Transverse colon (tissue), 4 donors: Measurements from ENCODE around the gene AKR1A1. TPM values are rescaled to one million over a fixed set of nuclear protein-coding genes. Genes with fewer than 3 reads are reported as not detected.
"Not testable (repeated sequence)": the region's sequence is repeated elsewhere in the genome, so short reads cannot be mapped to it uniquely, and the experiment has no call there.

ENCODE experiments used
- DNase-seq: peaks from one replicate; pipeline ENCODE4 v3.0.0-alpha.2; 2019
- H3K27ac ChIP-seq, 4 donors: fragments of 200-600 bp; sonication (generic); 2 replicates each; pipeline ENCODE4 v1.5.1; 2016 to 2018; ENCODE audit warnings: inconsistent platforms in 4 of 4
- H3K27me3 ChIP-seq: fragments of 200-600 bp; sonication (generic); 2 replicates; pipeline ENCODE4 v1.5.1; 2017; ENCODE audit warnings: inconsistent platforms
- H3K36me3 ChIP-seq, 4 donors: fragments of 200-600 bp; sonication (generic); 2 replicates each; pipeline ENCODE4 v1.5.1; 2017 to 2019; ENCODE audit warnings: inconsistent platforms in 4 of 4
- H3K4me1 ChIP-seq, 4 donors: fragments of 200-600 bp; sonication (generic); 2 replicates each; pipeline ENCODE4 v1.5.1; 2017 to 2020; ENCODE audit warnings: inconsistent platforms in 4 of 4
- H3K4me3 ChIP-seq, 4 donors: fragments of 200-600 bp; sonication (generic); 1 replicate in 1 of 4; 2 replicates in 3 of 4; pipeline versions ENCODE4 v1.5.1 to v1.6.1; 2017 to 2019; ENCODE audit warnings: inconsistent platforms in 4 of 4
- H3K9me3 ChIP-seq, 2 donors: fragments of 200-600 bp; sonication (generic); 2 replicates each; pipeline ENCODE4 v1.5.1; 2017 to 2019; ENCODE audit warnings: inconsistent platforms in 2 of 2
- CTCF ChIP-seq, 5 experiments: fragments of 200-600 bp in 3 of 5; fragments of 450-650 bp in 2 of 5; sonication (generic) in 3 of 5; IDR thresholded peaks; 1 replicate in 2 of 5; 2 replicates in 3 of 5; pipeline ENCODE4 v1.5.1; 2016 to 2017; ENCODE audit warnings: antibody characterized with exemption in 5 of 5, inconsistent platforms in 3 of 5, mild to moderate bottlenecking in 2 of 5, moderate library complexity in 1 of 5
- EP300 ChIP-seq: sonication (generic); formaldehyde crosslinking; IDR thresholded peaks from one replicate; pipeline ENCODE4 v1.6.1; 2017; ENCODE audit warnings: antibody characterized with exemption, low read depth
- POLR2A ChIP-seq: fragments of 450-650 bp; IDR thresholded peaks from one replicate; pipeline ENCODE4 v1.6.1; 2016; ENCODE audit warnings: antibody characterized with exemption, mild to moderate bottlenecking, moderate library complexity
- POLR2AphosphoS5 ChIP-seq, 3 donors: sonication (generic); formaldehyde crosslinking; IDR thresholded peaks; one replicate each; pipeline ENCODE4 v1.6.1; 2016; ENCODE audit warnings: antibody characterized with exemption in 3 of 3
- WGBS, 2 donors: methylation state at CpG; one replicate each; pipeline ENCODE4 v1.1.5; 2018; ENCODE audit warnings: low coverage in 1 of 2; 5-methylcytosine and 5-hydroxymethylcytosine counted together
- in situ Hi-C, 4 donors: fragments of 200-750 bp; cut with MboI; loops; one replicate each; pipeline versions ENCODE4 v1.15.0 to v1.15.1; 2017; ENCODE audit warnings: low sequenced_read_pairs in 3 of 4, low pct_ligation_motif_present in 1 of 4, low pct_unique_long_range_greater_than_20kb in 1 of 4
- intact Hi-C: fragments of 100-400 bp; cut with DNase I; formaldehyde crosslinking; loops from one replicate; pipeline ENCODE4 v1.15.1; 2023; ENCODE audit warnings: low total_unique reads
- total RNA-seq, 4 donors: library from RNA; depleted of rRNA; stranded (reverse); fragments of >200 nt; gene quantifications; one replicate each; pipeline ENCODE4 v1.1.0, GENCODE V29; 2016

The AKR1A1 gene
- total RNA-seq, 4 donors from 2014 or later, result 86.5 to 158 (median 128) TPM

- Histone ChIP-seq H3K27ac (no peak overlapping the region), H3K36me3 (peaks cover 0 to 59% (median 28%) of the 10 kb centered on the region in 4 donors), H3K4me1 (peaks cover 3 to 13% (median 9%) of the 10 kb centered on the region in 4 donors), H3K4me3 (no peak overlapping the region), H3K27me3 (no peaks in the 10 kb centered on the region), H3K9me3 (no peaks in the 10 kb centered on the region)
- no peak for DNase-seq
- 93 to 94% methylated on average over 4 of the region's 4 CpGs for WGBS, 2 donors
- no peak for TF ChIP-seq CTCF (IDR thresholded peaks at IDR 0.05)
- TF ChIP-seq POLR2A, result no peak
- TF ChIP-seq POLR2AphosphoS5 (IDR thresholded peaks at IDR 0.05), result no peak
- no peak for TF ChIP-seq EP300
- intact Hi-C loops, result loop anchor here (2.0 kb wide), 1 partner anchor 50 kb away; no protein-coding TSS in a partner anchor
- in situ Hi-C loops, result loop anchor here in 2 of 4 donors (5.0 to 10.0 kb wide), 2 partner anchors 54 to 56 kb away; no protein-coding TSS in a partner anchor
Measured at GRCh38 chr1:45510972-45511527, 39.6 kb upstream of the AKR1A1 start.

DNA sequence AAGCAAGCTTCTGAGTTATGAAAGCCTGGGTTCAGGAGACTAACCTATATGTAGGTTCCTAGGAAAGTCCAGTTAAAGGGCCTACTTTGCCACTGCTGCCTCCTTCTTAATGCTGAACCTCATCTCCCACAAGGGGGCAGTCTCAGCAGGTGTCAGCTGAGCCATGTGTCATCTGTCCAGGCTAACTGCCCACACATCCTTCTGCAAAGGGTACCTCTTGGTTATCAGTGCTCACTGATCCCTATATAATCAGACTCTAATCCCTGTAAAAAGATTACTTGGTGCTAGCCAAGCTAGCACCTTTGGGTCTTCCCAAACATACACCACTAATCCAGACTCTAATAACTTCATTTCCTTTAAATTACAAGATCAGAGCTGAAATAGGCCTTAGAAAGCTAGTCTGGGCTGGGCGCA is 38.0 kb upstream of the AKR1A1 start:
- 100% methylated on average over 1 of the region's 1 CpG for WGBS, 2 donors
- Histone ChIP-seq H3K9me3 (no peaks in the 10 kb centered on the region), H3K27ac (no peak overlapping the region), H3K4me1 (peaks cover 13 to 27% (median 21%) of the 10 kb centered on the region in 4 donors), H3K36me3 (peaks cover 0 to 69% (median 30%) of the 10 kb centered on the region in 4 donors), H3K4me3 (no peak overlapping the region), H3K27me3 (no peaks in the 10 kb centered on the region)
- in situ Hi-C loops, result loop anchor here in 2 of 4 donors (5.0 to 10.0 kb wide), 2 partner anchors 52 to 55 kb away; no protein-coding TSS in a partner anchor
- intact Hi-C loops, result no loop called here
- DNase-seq, result peak; percentile 66
- peak; percentile 60 to 74 (median 63) for TF ChIP-seq CTCF (IDR thresholded peaks at IDR 0.05)
- no peak for TF ChIP-seq POLR2A

DNA sequence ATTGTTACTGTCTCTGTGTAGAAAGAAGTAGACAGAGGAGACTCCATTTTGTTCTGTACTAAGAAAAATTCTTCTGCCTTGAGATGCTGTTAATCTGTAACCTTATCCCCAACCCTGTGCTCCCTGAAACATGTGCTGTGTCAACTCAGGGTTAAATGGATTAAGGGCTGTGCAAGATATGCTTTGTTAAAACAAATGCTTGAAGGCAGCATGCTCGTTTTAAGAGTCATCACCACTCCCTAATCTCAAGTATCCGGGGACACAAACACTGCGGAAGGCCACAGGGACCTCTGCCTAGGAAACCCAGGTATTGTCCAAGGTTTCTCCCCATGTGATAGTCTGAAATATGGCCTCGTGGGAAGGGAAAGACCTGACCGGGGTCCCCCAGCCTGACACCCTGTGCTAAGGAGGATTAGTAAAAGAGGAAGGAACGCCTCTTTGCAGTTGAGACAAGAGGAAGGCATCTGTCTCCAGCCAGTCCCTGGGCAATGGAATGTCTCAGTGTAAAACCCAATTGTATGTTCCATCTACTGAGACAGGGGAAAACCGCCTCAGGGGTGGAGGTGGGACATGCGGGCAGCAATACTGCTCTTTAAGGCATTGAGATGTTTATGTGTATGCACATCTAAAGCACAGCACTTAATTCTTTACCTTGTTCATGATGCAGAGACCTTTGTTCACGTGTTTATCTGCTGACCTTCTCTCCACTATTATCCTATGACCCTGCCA is 36.9 kb upstream of the AKR1A1 start:
- H3K4me3 ChIP-seq, DNase-seq, H3K27me3 ChIP-seq, H3K9me3 ChIP-seq, intact Hi-C loops, H3K27ac ChIP-seq: not testable (repeated sequence)
- whole genome bisulfite sequencing, 2 donors, result 74 to 83% methylated on average over 3 to 9 of the region's 9 CpGs
- in situ Hi-C loops, result loop anchor here in 2 of 4 donors (5.0 to 10.0 kb wide), 2 partner anchors 51 to 54 kb away; no protein-coding TSS in a partner anchor
- H3K4me1 ChIP-seq, result peaks cover 13 to 31% (median 22%) of the 10 kb centered on the region in 4 donors
- peaks cover 0 to 69% (median 30%) of the 10 kb centered on the region in 4 donors for H3K36me3 ChIP-seq

DNA sequence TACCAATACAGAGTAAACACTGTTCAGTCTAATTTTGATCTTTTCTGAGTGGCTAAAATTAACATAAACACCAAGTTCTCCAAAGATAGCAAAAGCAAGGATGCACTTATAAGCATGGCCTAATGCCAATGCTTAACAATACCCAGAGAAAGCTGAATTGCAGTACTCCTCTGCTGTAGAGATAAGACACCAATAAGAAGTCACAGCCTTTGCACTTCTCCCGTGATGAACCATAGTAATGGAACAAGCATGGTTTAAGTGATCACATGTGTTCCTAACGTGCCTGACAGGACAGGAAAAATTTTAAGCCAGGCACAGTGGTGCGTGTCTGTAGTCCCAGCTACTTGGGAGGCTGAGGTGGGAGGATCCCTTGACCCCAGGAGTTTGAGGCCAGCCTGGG is 34.6 kb upstream of the AKR1A1 start:
- Histone ChIP-seq H3K4me1 (peaks cover 13 to 46% (median 33%) of the 10 kb centered on the region in 4 donors), H3K36me3 (peaks cover 0 to 48% (median 20%) of the 10 kb centered on the region in 4 donors), H3K27me3 (no peaks in the 10 kb centered on the region), H3K4me3 (no peak overlapping the region), H3K9me3 (no peaks in the 10 kb centered on the region), H3K27ac (peak overlapping the region in 2 of 4 donors; percentile 17 to 30)
- 46% methylated on average over 3 of the region's 3 CpGs for WGBS, 2 donors
- DNase-seq, result no peak
- in situ Hi-C loops (loop anchor here in 1 of 4 donors (10.0 kb wide), 1 partner anchor 49 kb away; no protein-coding TSS in a partner anchor), intact Hi-C loops (loop anchor here (5.0 kb wide), 1 partner anchor 36 kb away; the partner anchor contains the start of gene AKR1A1)
- TF ChIP-seq EP300 (no peak), POLR2AphosphoS5 (IDR thresholded peaks at IDR 0.05) (no peak), POLR2A (no peak)

DNA sequence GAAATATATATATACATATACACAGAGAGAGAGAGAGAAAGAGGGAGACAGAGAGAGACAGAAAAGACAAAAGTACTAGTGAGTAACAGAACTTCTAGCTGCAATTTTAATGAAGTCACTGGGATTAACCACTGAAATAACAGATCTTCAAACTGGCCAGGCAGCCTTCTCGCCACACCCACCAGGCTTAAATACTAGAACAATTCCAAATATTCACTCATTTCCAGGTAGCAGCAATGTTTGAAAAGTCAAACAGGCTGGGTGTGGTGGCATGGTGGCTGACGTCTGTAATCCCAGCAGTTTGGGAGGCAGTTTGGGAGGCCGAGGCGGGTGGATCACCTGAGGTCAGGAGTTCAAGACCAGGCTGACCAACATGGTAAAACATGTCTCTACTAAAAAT is 34.2 kb upstream of the AKR1A1 start:
- peaks cover 0 to 44% (median 17%) of the 10 kb centered on the region in 4 donors for H3K36me3 ChIP-seq
- intact Hi-C loops, result loop anchor here (5.0 kb wide), 1 partner anchor 36 kb away; the partner anchor contains the start of gene AKR1A1
- no peak overlapping the region for H3K4me3 ChIP-seq
- peak overlapping the region; percentile 17 to 35 (median 24) for H3K27ac ChIP-seq
- WGBS, 2 donors, result 56 to 70% methylated on average over 1 to 4 of the region's 4 CpGs
- in situ Hi-C loops, result loop anchor here in 1 of 4 donors (10.0 kb wide), 1 partner anchor 48 kb away; no protein-coding TSS in a partner anchor
- H3K9me3 ChIP-seq, result no peaks in the 10 kb centered on the region
- no peak for DNase-seq
- peaks cover 13 to 46% (median 33%) of the 10 kb centered on the region in 4 donors for H3K4me1 ChIP-seq
- H3K27me3 ChIP-seq, result no peaks in the 10 kb centered on the region
- TF ChIP-seq POLR2AphosphoS5 (IDR thresholded peaks at IDR 0.05), result no peak

DNA sequence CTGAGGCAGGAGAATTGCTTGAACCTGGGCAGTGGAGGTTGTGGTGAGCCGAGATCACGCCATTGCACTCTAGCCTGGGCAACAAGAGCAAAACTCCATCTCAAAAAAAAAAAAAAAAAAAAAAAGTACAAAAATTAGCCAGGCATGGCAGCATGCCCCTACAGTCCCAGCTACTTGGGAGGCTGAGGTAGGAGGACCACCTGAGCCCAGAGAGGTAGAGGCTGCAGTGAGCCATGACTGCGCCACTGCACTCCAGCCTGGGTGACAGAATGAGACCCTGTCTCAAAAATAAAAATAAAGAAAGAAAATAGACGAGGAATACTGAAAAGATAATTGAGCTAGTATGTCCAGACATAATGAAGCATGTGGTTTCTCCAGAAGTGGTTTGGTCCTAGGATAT is 32.3 kb upstream of the AKR1A1 start:
- not testable (repeated sequence) for H3K9me3 ChIP-seq, DNase-seq, H3K4me3 ChIP-seq, H3K27ac ChIP-seq, H3K27me3 ChIP-seq
- in situ Hi-C loops (loop anchor here in 1 of 4 donors (10.0 kb wide), 1 partner anchor 46 kb away; no protein-coding TSS in a partner anchor), intact Hi-C loops (loop anchor here (5.0 kb wide), 1 partner anchor 34 kb away; the partner anchor contains the start of gene AKR1A1)
- Histone ChIP-seq H3K36me3 (peaks cover 0 to 28% (median 9%) of the 10 kb centered on the region in 4 donors), H3K4me1 (peaks cover 17 to 52% (median 39%) of the 10 kb centered on the region in 4 donors)
- 92 to 100% methylated on average over 1 to 4 of the region's 4 CpGs for WGBS, 2 donors
